OCI-LY3 (cell line): ENCODE measurements around the gene CD109.
"Not testable (repeated sequence)": the region's sequence is repeated elsewhere in the genome, so short reads cannot be mapped to it uniquely, and the experiment has no call there.

ENCODE experiments used
- H2AFZ ChIP-seq: fragments of 200-600, 300-600 bp; shearing (Covaris generic); 2 replicates; pipeline ENCODE4 v1.6.0; 2014; ENCODE audit warnings: antibody characterized with exemption, low read depth, low read length
- H3K27ac ChIP-seq: fragments of 200-600, 300-600 bp; sonication (generic); 2 replicates; pipeline ENCODE4 v1.5.1; 2014; ENCODE audit warnings: mild to moderate bottlenecking, low read length, moderate library complexity, mixed read lengths
- H3K27me3 ChIP-seq: fragments of 200-600, 300-600 bp; sonication (generic); 2 replicates; pipeline ENCODE4 v1.6.1; 2014; ENCODE audit warnings: low read depth, low read length, mixed read lengths
- H3K36me3 ChIP-seq: fragments of 200-600, 300-600 bp; sonication (generic); replicated peaks from 2 replicates; pipeline ENCODE3; 2014; ENCODE audit warnings: low read depth, low read length, mixed read lengths
- H3K4me1 ChIP-seq: fragments of 300-600, 200-600 bp; sonication (generic); 2 replicates; pipeline ENCODE4 v1.6.1; 2014; ENCODE audit warnings: low read length, mixed read lengths
- H3K4me2 ChIP-seq: fragments of 200-600, 300-600 bp; sonication (generic); 2 replicates; pipeline ENCODE4 v1.6.1; 2014; ENCODE audit warnings: low read length, mixed read lengths
- H3K4me3 ChIP-seq: fragments of 300-600, 200-600 bp; sonication (generic); 2 replicates; pipeline ENCODE4 v1.5.1; 2014; ENCODE audit warnings: antibody characterized with exemption, mild to moderate bottlenecking, low read length, moderate library complexity
- H3K79me2 ChIP-seq: fragments of 300-600, 200-600 bp; shearing (Covaris generic); 2 replicates; pipeline ENCODE4 v1.6.1; 2014; ENCODE audit warnings: mild to moderate bottlenecking, low read length, mixed read lengths
- H3K9ac ChIP-seq: fragments of 300-600, 200-600 bp; shearing (Covaris generic); 2 replicates; pipeline ENCODE4 v1.6.0; 2014; ENCODE audit warnings: mild to moderate bottlenecking, low read length, moderate library complexity
- H3K9me3 ChIP-seq: fragments of 200-600, 300-600 bp; shearing (Covaris generic); 2 replicates; pipeline ENCODE4 v1.6.1; 2014; ENCODE audit warnings: low read length, mixed read lengths; ENCODE audit not compliant: insufficient read depth
- H4K20me1 ChIP-seq: fragments of 200-600, 300-600 bp; sonication (generic); 2 replicates; pipeline ENCODE4 v1.6.1; 2016; ENCODE audit warnings: low read length, mixed read lengths; ENCODE audit not compliant: insufficient read depth
- CTCF ChIP-seq: fragments of 200-600, 300-600 bp; sonication (generic); IDR thresholded peaks from 2 replicates; pipeline ENCODE4 v1.5.1; 2014; ENCODE audit warnings: antibody characterized with exemption, low read length, low read depth
- EZH2phosphoT487 ChIP-seq: fragments of 200-600 bp; shearing (Covaris generic); IDR thresholded peaks from 2 replicates; pipeline ENCODE4 v1.6.1; 2018; ENCODE audit warnings: antibody characterized with exemption, mixed run types, low read depth

Gene CD109

GRCh38 chr6:73710470-73710869 is 14.5 kb downstream of the CD109 start:
- no peak overlapping the region for H3K27ac ChIP-seq
- no peaks in the 10 kb centered on the region for H3K9me3 ChIP-seq
- no peak overlapping the region for H3K4me2 ChIP-seq

GRCh38 chr6:73710948-73711347 is 14.9 kb downstream of the CD109 start:
- H3K36me3 ChIP-seq, result no peaks in the 10 kb centered on the region
- TF ChIP-seq EZH2phosphoT487 (no peak), CTCF (no peak)
- H3K27me3 ChIP-seq, result no peaks in the 10 kb centered on the region
- H3K4me1 ChIP-seq, result no peaks in the 10 kb centered on the region
- no peaks in the 10 kb centered on the region for H3K79me2 ChIP-seq
- H3K27ac ChIP-seq, result no peak overlapping the region
- H2AFZ ChIP-seq, result no peak overlapping the region
- no peak overlapping the region for H3K9ac ChIP-seq
- H3K4me2 ChIP-seq, result no peak overlapping the region
- H4K20me1 ChIP-seq, result no peaks in the 10 kb centered on the region
- no peaks in the 10 kb centered on the region for H3K9me3 ChIP-seq
- no peak overlapping the region for H3K4me3 ChIP-seq

More at GRCh38 chr6:73710470-73710869, 14.5 kb downstream of the CD109 start:
- Histone ChIP-seq H3K9ac (no peak overlapping the region), H4K20me1 (no peaks in the 10 kb centered on the region), H3K79me2 (no peaks in the 10 kb centered on the region), H2AFZ (no peak overlapping the region), H3K27me3 (no peaks in the 10 kb centered on the region), H3K4me3 (no peak overlapping the region), H3K36me3 (no peaks in the 10 kb centered on the region), H3K4me1 (no peaks in the 10 kb centered on the region)
- no peak for TF ChIP-seq EZH2phosphoT487
- TF ChIP-seq CTCF, result no peak

GRCh38 chr6:73712535-73713173 is 16.7 kb downstream of the CD109 start:
- Histone ChIP-seq H3K9me3 (no peaks in the 10 kb centered on the region), H3K27me3 (no peaks in the 10 kb centered on the region), H3K4me3 (no peak overlapping the region), H2AFZ (no peak overlapping the region), H3K36me3 (no peaks in the 10 kb centered on the region), H3K79me2 (no peaks in the 10 kb centered on the region), H4K20me1 (no peaks in the 10 kb centered on the region), H3K4me1 (no peaks in the 10 kb centered on the region), H3K9ac (no peak overlapping the region), H3K27ac (no peak overlapping the region), H3K4me2 (no peak overlapping the region)
- no peak for TF ChIP-seq CTCF
- TF ChIP-seq EZH2phosphoT487, result no peak

DNA sequence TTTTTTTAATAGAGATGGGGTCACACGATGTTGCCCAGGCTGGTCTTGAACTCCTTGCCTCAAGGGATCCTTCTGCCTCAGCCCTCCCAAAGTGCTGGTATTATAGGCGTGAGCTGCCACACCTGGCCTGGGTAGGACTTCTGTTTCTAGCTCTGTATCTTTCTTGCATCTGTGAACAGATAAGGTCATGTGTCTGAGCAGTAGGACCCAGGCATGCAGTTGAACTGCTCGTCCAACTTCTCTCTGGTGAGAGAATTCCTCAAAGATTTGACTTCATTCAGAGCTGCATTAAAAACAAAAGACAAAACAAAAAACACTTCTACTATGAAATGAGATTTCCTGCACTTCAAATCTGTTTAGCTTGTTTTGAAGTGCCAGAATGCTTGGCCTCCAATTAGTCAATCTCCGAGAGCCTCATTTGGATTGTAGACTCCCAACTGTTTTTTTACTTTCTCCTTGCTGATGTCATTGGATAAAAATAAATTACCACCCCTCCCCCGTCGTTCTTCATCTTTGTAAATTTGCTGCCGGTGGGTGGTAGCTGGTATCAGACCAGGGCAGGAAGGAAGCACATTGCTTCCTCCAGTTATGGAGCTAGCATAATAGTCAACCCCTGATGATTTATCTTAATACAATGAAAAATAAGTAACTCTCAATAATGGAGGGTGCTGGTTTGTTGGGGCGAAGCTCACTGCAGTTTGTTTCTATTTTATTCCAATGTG is 17.6 kb downstream of the CD109 start:
- Histone ChIP-seq H3K4me1 (no peaks in the 10 kb centered on the region), H3K79me2 (no peaks in the 10 kb centered on the region), H3K9me3 (no peaks in the 10 kb centered on the region), H3K27ac (no peak overlapping the region), H3K4me3 (no peak overlapping the region), H3K9ac (no peak overlapping the region), H3K27me3 (no peaks in the 10 kb centered on the region), H4K20me1 (no peaks in the 10 kb centered on the region), H2AFZ (no peak overlapping the region), H3K4me2 (no peak overlapping the region), H3K36me3 (no peaks in the 10 kb centered on the region)
- TF ChIP-seq CTCF (no peak), EZH2phosphoT487 (no peak)

- not testable (repeated sequence) for H3K9me3 ChIP-seq, H3K27me3 ChIP-seq, H3K4me1 ChIP-seq, H3K9ac ChIP-seq, H3K27ac ChIP-seq, H4K20me1 ChIP-seq, H3K4me2 ChIP-seq, H2AFZ ChIP-seq, H3K4me3 ChIP-seq, H3K79me2 ChIP-seq, H3K36me3 ChIP-seq
Observed at GRCh38 chr6:73715111-73715508, 19.1 kb downstream of the CD109 start.
